Body of pancreas (tissue), 4 donors: ENCODE data around the gene MICAL2.

Source experiments
- CTCF ChIP-seq, 7 experiments: fragments of 450-650 bp in 4 of 7; fragments of 200-600 bp in 3 of 7; sonication (generic) in 3 of 7; IDR thresholded peaks; one replicate each; pipeline ENCODE4 v1.5.1; 2016 to 2019; ENCODE audit warnings: antibody characterized with exemption in 7 of 7
- POLR2A ChIP-seq, 3 donors: fragments of 450-650 bp; IDR thresholded peaks; one replicate each; pipeline ENCODE4 v1.6.1; 2016; ENCODE audit warnings: antibody characterized with exemption in 3 of 3, mild to moderate bottlenecking in 2 of 3

DNA sequence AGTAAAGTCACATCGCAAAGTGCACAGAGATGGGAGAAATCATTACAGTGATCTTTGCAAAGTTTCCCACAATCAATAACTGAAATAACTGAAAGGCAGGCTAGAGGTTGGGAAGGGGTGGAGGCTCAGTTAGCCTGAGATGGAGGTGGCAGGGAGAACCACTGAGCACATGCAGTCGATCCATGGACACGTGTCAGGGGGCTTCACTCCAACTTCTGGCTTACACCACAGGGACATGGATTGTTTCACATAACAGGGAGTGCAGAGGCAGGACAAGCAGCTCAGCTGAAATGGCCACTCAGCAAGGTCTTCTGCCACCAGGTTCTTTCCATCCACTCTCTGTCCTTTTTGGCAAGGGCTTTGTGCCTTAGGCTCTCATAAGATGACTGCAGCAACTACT, 35.1 kb upstream of the MICAL2 start:
- TF ChIP-seq CTCF (IDR thresholded peaks at IDR 0.05): no peak
- no peak for TF ChIP-seq POLR2A (IDR thresholded peaks at IDR 0.05)
